IPS DF 6.9 (cell line): Measurements from ENCODE around the gene PUS1.

ENCODE experiments used
- DNase-seq: peaks from one replicate; pipeline ENCODE4 v3.0.0-alpha.2; 2013; ENCODE audit warnings: low read depth, low spot score
- H3K27ac ChIP-seq: one replicate; pipeline ENCODE4 v1.5.1; 2013; ENCODE audit warnings: low read length, control low read depth
- H3K27me3 ChIP-seq: 2 replicates; pipeline ENCODE4 v1.6.1; 2013; ENCODE audit warnings: mild to moderate bottlenecking, low read length; ENCODE audit not compliant: control insufficient read depth, insufficient read depth
- H3K36me3 ChIP-seq: 2 replicates; pipeline ENCODE4 v1.6.1; 2013; ENCODE audit warnings: low read length; ENCODE audit not compliant: control insufficient read depth, insufficient read depth
- H3K4me1 ChIP-seq: 2 replicates; pipeline ENCODE4 v1.6.1; 2013; ENCODE audit warnings: low read length; ENCODE audit not compliant: control insufficient read depth, insufficient read depth
- H3K4me3 ChIP-seq: 2 replicates; pipeline ENCODE4 v1.5.1; 2013; ENCODE audit warnings: mild to moderate bottlenecking, low read length
- H3K9me3 ChIP-seq: 2 replicates; pipeline ENCODE4 v1.6.1; 2013; ENCODE audit warnings: low read length, inconsistent platforms; ENCODE audit not compliant: control insufficient read depth, insufficient read depth
- WGBS: extraction: QIAGEN DNeasy Blood & Tissue Kit; methylation state at CpG from one replicate; pipeline ENCODE4 v1.1.7; 2013; ENCODE audit warnings: mixed read lengths, missing lambda C conversion rate; ENCODE audit not compliant: insufficient read length, insufficient coverage; 5-methylcytosine and 5-hydroxymethylcytosine counted together

The PUS1 gene

DNA sequence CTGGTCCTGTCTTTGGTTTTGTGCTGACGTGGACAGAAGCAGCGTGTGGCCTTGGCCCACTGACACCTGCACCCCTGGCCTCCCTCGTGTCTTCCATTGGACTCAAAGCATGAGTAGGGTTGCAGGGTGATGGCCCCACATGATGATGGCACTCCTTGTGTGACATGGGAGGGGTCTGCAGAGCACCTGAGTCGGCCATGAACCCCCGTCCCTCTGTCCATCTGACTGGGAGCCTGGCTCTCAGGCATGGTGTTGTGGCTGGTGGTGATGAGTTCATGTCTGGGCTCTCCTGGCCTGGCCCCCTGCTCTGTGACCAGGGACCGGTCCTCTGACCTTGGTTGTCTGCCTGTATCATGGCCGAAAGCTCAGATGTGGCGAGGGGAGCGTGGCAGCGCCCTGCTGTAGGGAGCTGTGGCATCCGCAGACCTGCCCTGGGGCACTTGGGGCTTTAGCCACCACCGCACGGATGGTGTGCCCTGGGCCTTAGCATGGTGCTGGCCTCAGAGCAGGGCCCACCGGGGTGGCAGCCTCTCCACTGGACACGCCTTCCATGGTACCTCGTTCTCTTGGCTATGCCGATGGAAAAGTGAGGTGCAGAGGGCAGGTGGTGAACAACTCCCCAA is 17.9 kb upstream of the PUS1 start:
- H3K36me3 ChIP-seq = peaks cover 61% of the 10 kb centered on the region
- no peaks in the 10 kb centered on the region for H3K9me3 ChIP-seq
- no peaks in the 10 kb centered on the region for H3K27me3 ChIP-seq
- DNase-seq = no peak
- no CpG with 5 or more reads among the region's 17 CpGs for WGBS
- no peak overlapping the region for H3K4me3 ChIP-seq
- H3K4me1 ChIP-seq = no peaks in the 10 kb centered on the region
- H3K27ac ChIP-seq = no peak overlapping the region

DNA sequence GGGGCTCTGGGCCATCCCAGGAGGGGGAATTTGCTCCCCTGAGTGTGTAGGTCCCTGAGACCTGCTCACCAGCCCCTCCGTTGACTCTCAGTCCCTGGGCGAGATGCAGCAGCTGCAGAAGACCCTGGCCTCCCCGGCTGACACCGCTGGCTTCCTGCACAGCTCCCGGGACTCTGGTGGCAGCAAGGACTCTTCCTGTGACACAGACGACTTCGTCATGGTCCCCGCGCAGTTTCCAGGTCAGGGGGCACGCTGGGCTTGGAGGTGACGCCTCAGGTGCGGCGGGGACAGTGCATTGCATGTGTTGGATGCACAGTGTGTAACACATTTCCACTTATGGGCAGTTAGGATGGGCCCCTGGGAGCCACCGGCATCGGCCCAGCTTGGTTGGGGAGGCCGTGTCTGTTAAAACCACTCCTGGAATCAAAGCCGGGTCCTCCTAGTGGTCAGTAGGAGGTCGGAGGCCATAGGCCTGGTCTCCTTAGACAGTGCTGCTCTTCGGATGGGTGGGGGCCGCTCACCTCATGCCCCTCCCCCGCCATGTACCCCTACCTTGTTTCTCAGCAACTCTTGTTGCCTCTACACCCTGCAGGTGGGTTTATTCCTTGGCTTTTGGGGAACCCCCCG is 17.1 kb upstream of the PUS1 start:
- H3K27ac ChIP-seq = no peak overlapping the region
- no peak for DNase-seq

DNA sequence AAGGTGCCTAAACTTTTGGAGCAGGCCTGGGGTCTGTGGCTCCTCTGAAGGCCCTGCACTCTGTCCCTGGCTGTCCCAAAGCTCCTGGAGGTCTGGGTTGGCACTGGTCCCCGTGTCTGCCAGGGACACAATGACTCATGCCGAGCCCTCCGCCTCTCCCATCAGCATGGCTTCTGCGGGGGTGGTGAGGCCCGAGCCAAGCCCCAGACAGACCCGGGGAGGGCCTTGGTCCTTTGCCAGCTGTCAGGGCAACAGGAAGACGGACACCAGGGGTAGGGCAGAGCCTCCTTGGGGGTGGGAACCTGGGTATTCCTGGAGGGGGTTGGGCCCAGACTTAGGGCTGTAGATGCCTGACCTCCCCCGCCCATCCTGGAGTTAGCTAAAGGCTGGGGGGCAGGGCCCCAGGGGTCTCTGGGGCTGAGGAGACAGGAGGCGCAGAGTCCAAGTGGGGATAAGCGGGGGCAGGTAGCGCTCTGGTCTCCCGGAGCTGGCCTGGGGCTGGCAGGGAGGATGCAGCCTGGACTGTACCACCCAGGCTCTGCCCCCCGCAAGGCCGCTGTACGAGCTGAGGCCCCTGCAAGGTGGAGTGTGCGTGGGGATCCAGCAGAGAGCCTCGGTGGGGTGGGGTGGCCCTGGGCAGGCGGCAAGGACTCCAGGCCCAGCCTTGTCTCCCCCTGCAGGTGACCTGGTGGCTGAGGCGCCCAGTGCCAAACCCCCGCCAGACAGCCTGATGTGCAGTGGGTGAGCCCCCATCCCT is 16.4 kb upstream of the PUS1 start:
- Histone ChIP-seq H3K4me3 (no peak overlapping the region), H3K9me3 (no peaks in the 10 kb centered on the region), H3K4me1 (no peaks in the 10 kb centered on the region), H3K27ac (no peak overlapping the region), H3K27me3 (no peaks in the 10 kb centered on the region), H3K36me3 (peaks cover 64% of the 10 kb centered on the region)
- no peak for DNase-seq
- no CpG with 5 or more reads among the region's 20 CpGs for WGBS

More for the DNA sequence above, 17.1 kb upstream of the PUS1 start:
- H3K4me3 ChIP-seq = no peak overlapping the region
- WGBS = no CpG with 5 or more reads among the region's 22 CpGs
- H3K27me3 ChIP-seq = no peaks in the 10 kb centered on the region
- no peaks in the 10 kb centered on the region for H3K4me1 ChIP-seq
- H3K36me3 ChIP-seq = peaks cover 64% of the 10 kb centered on the region
- no peaks in the 10 kb centered on the region for H3K9me3 ChIP-seq

DNA sequence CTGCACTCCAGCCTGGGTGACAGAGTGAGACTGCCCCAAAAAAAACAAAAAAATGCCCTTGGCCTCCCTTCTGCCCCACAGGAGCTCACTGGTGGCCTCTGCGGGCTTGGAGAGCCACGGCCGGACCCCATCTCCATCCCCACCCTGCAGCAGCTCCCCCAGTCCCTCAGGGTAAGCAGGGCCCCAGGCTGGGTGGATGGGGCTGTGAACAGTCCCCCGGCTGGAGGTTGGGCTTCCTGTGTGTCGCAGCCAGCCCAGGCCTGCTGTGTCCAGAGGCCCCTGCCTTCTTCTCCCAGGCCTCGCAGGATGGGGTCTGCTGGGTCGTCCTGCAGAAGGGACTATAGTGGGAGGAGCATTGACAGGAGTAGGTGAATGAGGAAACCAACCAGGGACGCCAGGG is 15.4 kb upstream of the PUS1 start:
- H3K27ac ChIP-seq = no peak overlapping the region
- no peaks in the 10 kb centered on the region for H3K27me3 ChIP-seq

DNA sequence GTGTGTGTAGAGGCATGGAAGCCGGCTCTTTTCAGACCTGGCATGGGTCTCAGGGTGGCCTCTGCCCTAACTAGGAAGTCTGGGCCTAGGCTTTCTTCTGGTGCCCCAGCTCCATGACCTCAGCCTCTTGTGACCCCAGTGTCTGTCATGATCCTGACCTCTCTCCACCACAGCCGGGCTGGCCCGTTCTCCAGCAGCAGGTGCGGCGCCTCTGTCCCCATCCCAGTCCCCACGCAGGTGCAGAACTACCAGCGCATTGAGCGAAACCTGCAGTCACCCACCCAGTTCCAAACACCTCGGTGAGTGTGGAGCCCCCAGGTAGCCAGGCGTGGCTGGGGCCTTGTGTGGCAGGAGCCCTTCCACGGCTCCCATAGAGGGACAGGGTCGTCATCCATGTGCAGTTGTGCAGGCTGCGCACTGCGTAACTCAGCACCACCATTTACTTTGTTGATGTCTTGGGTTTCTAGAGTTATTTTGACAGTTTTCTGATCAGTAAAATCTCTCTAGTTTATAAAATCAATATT is 14.8 kb upstream of the PUS1 start:
- H3K9me3 ChIP-seq = no peaks in the 10 kb centered on the region
- H3K27me3 ChIP-seq = no peaks in the 10 kb centered on the region
- DNase-seq = no peak
- WGBS = no CpG with 5 or more reads among the region's 14 CpGs
- H3K4me3 ChIP-seq = no peak overlapping the region
- H3K36me3 ChIP-seq = peaks cover 64% of the 10 kb centered on the region
- H3K4me1 ChIP-seq = no peaks in the 10 kb centered on the region
- H3K27ac ChIP-seq = no peak overlapping the region

More for the DNA sequence above, 15.4 kb upstream of the PUS1 start:
- DNase-seq = no peak
- Histone ChIP-seq H3K36me3 (peaks cover 64% of the 10 kb centered on the region), H3K4me1 (no peaks in the 10 kb centered on the region), H3K9me3 (no peaks in the 10 kb centered on the region), H3K4me3 (no peak overlapping the region)
- WGBS = no CpG with 5 or more reads among the region's 8 CpGs

DNA sequence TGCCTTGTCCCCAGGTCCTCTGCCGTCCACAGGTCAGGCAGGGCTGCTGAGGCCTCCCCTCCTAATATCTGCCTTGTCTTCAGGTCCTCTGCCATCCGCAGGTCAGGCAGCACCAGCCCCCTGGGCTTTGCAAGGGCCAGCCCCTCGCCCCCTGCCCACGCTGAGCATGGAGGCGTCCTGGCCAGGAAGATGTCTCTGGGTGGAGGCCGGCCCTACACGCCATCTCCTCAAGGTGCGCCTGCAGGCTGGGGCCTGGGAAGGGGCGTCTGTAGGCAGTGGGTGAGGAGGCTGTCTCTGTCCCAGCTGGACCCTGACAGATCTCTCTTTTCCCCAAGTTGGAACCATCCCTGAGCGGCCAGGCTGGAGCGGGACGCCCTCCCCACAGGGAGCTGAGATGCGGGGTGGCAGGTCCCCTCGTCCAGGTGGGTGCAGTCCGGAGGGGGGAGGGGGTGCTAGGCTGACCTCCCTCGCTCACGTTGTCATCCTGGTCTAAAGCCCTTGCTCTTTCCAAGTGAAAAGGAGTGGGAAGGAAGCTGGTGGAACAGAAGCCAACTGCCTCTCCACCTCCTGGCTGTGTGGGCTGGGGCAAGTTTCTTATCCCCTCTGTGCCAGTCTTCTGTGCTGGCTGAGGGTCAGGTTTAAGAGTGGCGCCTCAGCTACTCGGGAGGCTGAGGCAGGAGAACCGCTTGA is 13.9 kb upstream of the PUS1 start:
- Histone ChIP-seq H3K36me3 (peaks cover 65% of the 10 kb centered on the region), H3K9me3 (no peaks in the 10 kb centered on the region), H3K4me3 (no peak overlapping the region), H3K4me1 (no peaks in the 10 kb centered on the region), H3K27me3 (no peaks in the 10 kb centered on the region), H3K27ac (no peak overlapping the region)
- no CpG with 5 or more reads among the region's 20 CpGs for WGBS
- DNase-seq = no peak

DNA sequence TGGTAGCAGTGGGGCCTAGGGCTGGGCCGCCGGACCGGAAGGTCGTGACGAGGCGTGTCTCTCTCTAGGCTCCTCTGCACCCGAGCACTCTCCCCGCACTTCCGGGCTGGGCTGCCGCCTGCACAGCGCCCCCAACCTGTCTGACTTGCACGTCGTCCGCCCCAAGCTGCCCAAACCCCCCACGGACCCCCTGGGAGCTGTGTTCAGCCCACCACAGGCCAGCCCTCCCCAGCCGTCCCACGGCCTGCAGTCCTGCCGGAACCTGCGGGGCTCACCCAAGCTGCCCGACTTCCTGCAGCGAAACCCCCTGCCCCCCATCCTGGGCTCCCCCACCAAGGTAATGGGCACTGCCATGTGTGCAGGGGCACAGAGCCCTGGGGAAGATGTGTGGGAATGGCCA is 13.3 kb upstream of the PUS1 start:
- Histone ChIP-seq H3K36me3 (peaks cover 63% of the 10 kb centered on the region), H3K4me3 (no peak overlapping the region)

DNA sequence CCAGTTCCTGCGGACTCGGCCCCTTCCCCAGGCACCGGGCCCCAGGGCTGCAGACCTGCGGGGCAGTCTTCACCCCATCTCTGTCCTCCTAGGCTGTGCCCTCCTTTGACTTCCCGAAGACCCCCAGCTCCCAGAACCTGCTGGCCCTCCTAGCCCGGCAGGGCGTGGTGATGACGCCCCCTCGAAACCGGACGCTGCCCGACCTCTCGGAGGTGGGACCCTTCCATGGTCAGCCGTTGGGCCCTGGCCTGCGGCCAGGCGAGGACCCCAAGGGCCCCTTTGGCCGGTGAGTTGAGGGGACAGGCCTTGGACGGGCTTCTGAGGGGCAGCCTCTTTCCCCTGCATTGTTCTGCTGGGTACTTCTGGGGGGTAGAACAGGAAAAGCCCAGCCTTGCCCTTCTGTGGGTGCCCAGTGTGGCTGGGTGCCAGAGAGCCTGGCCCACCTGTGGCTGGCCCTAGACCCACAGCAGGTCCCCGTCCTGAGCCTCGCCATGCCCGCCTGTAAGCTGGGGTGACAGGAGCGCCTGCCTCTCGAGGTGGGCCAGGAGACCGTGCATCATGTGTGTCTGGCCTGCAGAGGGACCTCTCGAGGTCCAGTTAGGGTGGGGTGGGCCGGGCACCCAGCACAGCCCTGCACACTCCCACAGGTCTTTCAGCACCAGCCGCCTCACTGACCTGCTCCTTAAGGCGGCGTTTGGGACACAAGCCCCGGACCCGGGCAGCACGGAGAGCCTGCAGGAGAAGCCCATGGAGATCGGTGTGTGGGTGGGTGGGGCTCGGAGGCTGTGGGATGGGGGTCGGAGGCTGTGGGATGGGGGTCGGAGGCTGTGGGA is 12.6 kb upstream of the PUS1 start:
- no peak for DNase-seq
- Histone ChIP-seq H3K9me3 (no peaks in the 10 kb centered on the region), H3K4me3 (no peak overlapping the region), H3K36me3 (peaks cover 64% of the 10 kb centered on the region), H3K27ac (no peak overlapping the region), H3K27me3 (no peaks in the 10 kb centered on the region), H3K4me1 (no peaks in the 10 kb centered on the region)
- no CpG with 5 or more reads among the region's 36 CpGs for WGBS

More for the DNA sequence above, 13.3 kb upstream of the PUS1 start:
- Histone ChIP-seq H3K4me1 (no peaks in the 10 kb centered on the region), H3K9me3 (no peaks in the 10 kb centered on the region), H3K27ac (no peak overlapping the region), H3K27me3 (no peaks in the 10 kb centered on the region)
- WGBS = no CpG with 5 or more reads among the region's 21 CpGs
- DNase-seq = no peak

DNA sequence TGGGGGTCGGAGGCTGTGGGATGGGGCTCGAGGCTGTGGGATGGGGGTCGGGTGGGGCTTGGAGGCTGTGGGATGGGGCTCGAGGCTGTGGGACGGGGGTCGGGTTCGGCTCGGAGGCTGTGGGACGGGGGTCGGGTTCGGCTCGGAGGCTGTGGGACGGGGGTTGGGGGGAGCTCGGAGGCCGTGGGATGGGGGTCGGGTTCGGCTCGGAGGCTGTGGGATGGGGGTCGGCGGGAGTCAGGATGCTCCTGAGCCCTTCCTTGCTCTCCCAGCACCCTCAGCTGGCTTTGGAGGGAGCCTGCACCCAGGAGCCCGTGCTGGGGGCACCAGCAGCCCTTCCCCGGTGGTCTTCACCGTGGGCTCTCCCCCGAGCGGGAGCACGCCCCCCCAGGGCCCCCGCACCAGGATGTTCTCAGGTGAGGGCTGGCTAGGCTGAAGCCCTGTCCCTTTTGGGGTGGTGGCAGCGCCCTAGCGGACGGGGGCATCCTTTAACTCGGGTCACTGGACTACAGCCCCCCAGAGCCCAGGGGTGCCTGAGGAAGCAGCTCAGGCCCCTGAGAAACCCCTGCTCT is 11.9 kb upstream of the PUS1 start:
- no peak overlapping the region for H3K27ac ChIP-seq
- WGBS = no CpG with 5 or more reads among the region's 31 CpGs
- no peaks in the 10 kb centered on the region for H3K27me3 ChIP-seq
- no peak overlapping the region for H3K4me3 ChIP-seq
- peaks cover 65% of the 10 kb centered on the region for H3K36me3 ChIP-seq
- no peaks in the 10 kb centered on the region for H3K4me1 ChIP-seq
- no peaks in the 10 kb centered on the region for H3K9me3 ChIP-seq
- DNase-seq = no peak
